ENCODE results near the gene GJC2. TPM values are rescaled to one million over a fixed set of nuclear protein-coding genes. Genes with fewer than 3 reads are reported as not detected.
"Not testable (repeated sequence)": the region's sequence is repeated elsewhere in the genome, so short reads cannot be mapped to it uniquely, and the experiment has no call there.

Gene GJC2
- total RNA-seq, 4 donors from 2014 or later, result 0.88 to 0.94 TPM; not detected in 2

GRCh38 chr1:228171221-228171891 is 21.6 kb downstream of the GJC2 start:
- H3K9me3 ChIP-seq, result no peaks in the 10 kb centered on the region
- H3K4me1 ChIP-seq, result peaks cover 0 to 10% (median 0%) of the 10 kb centered on the region in 4 donors
- H3K4me3 ChIP-seq, result no peak overlapping the region
- no peak overlapping the region for H3K27ac ChIP-seq
- H3K36me3 ChIP-seq, result peaks cover 0 to 13% (median 0%) of the 10 kb centered on the region in 3 donors
- H3K27me3 ChIP-seq, result no peaks in the 10 kb centered on the region
- TF ChIP-seq POLR2A (IDR thresholded peaks at IDR 0.05) (no peak), CTCF (IDR thresholded peaks at IDR 0.05) (no peak)
- peak in 1 of 3 donors; percentile 39 for DNase-seq

- Histone ChIP-seq H3K4me3 (no peak overlapping the region), H3K4me1 (peaks cover 0 to 4% (median 0%) of the 10 kb centered on the region in 4 donors), H3K27me3 (no peaks in the 10 kb centered on the region), H3K27ac (no peak overlapping the region), H3K9me3 (no peaks in the 10 kb centered on the region), H3K36me3 (peaks cover 0 to 13% (median 0%) of the 10 kb centered on the region in 3 donors)
- TF ChIP-seq CTCF (IDR thresholded peaks at IDR 0.05) (no peak), POLR2A (IDR thresholded peaks at IDR 0.05) (no peak)
- peak in 1 of 3 donors; percentile 32 for DNase-seq
These were observed 23.1 kb downstream of the GJC2 start for GRCh38 chr1:228172591-228173527.

GRCh38 chr1:228173528-228174481 is 24.1 kb downstream of the GJC2 start:
- H3K36me3 ChIP-seq, result peaks cover 0 to 13% (median 0%) of the 10 kb centered on the region in 3 donors
- not testable (repeated sequence) for H3K27me3 ChIP-seq, H3K9me3 ChIP-seq, H3K4me1 ChIP-seq, H3K4me3 ChIP-seq, DNase-seq
- H3K27ac ChIP-seq, result peak overlapping the region in 1 of 4 donors; percentile 43

- Histone ChIP-seq H3K4me1 (peaks cover 0 to 4% (median 0%) of the 10 kb centered on the region in 4 donors), H3K9me3 (no peaks in the 10 kb centered on the region), H3K27me3 (no peaks in the 10 kb centered on the region), H3K4me3 (peak overlapping the region in 2 of 4 donors; percentile 6 to 32), H3K27ac (peak overlapping the region in 1 of 4 donors; percentile 5), H3K36me3 (peaks cover 0 to 13% (median 0%) of the 10 kb centered on the region in 3 donors)
- TF ChIP-seq POLR2A (IDR thresholded peaks at IDR 0.05) (no peak), CTCF (IDR thresholded peaks at IDR 0.05) (no peak)
- DNase-seq, result peak in 1 of 3 donors; percentile 45
These were observed 25.0 kb downstream of the GJC2 start for GRCh38 chr1:228174482-228175315.

- no peak overlapping the region for H3K27ac ChIP-seq
- TF ChIP-seq POLR2A (IDR thresholded peaks at IDR 0.05) (no peak), CTCF (IDR thresholded peaks at IDR 0.05) (no peak)
- no peaks in the 10 kb centered on the region for H3K27me3 ChIP-seq
- H3K9me3 ChIP-seq, result no peaks in the 10 kb centered on the region
- no peak overlapping the region for H3K4me3 ChIP-seq
- H3K4me1 ChIP-seq, result peaks cover 0 to 4% (median 0%) of the 10 kb centered on the region in 4 donors
- H3K36me3 ChIP-seq, result peaks cover 0 to 13% (median 0%) of the 10 kb centered on the region in 3 donors
- peak in 1 of 3 donors; percentile 44 for DNase-seq
These were observed 25.7 kb downstream of the GJC2 start for GRCh38 chr1:228175316-228176023.

Measured in Peyer's patch (tissue), 4 donors.